ENCODE measurements around the gene MELTF.

MELTF gene

GRCh38 chr3:196965804-196966173, 63.8 kb downstream of the MELTF start:
- Histone ChIP-seq H3K4me3 (no peak overlapping the region), H3K9ac (no peak overlapping the region), H3K4me1 (peaks cover 38% of the 10 kb centered on the region), H3K9me3 (no peaks in the 10 kb centered on the region), H3K27ac (no peak overlapping the region), H4K20me1 (no peaks in the 10 kb centered on the region), H3K27me3 (peaks cover 20% of the 10 kb centered on the region), H3K36me3 (peaks cover 20% of the 10 kb centered on the region; the same call in 1 of the 2 replicates), H3K4me2 (no peak overlapping the region)
- TF ChIP-seq Cebpa-rat (IDR thresholded peaks at IDR 0.05) = no peak

- no peak overlapping the region for H3K27ac ChIP-seq
- peaks cover 15% of the 10 kb centered on the region for H3K27me3 ChIP-seq
- no peaks in the 10 kb centered on the region for H4K20me1 ChIP-seq
- H3K4me2 ChIP-seq = no peak overlapping the region
- peaks cover 33% of the 10 kb centered on the region for H3K4me1 ChIP-seq
- no peak overlapping the region for H3K4me3 ChIP-seq
- H3K36me3 ChIP-seq = peaks cover 20% of the 10 kb centered on the region; the same call in 1 of the 2 replicates
- no peak overlapping the region for H3K9ac ChIP-seq
- no peaks in the 10 kb centered on the region for H3K9me3 ChIP-seq
- no peak for TF ChIP-seq Cebpa-rat (IDR thresholded peaks at IDR 0.05)
Measured at GRCh38 chr3:196965112-196965803, 64.4 kb downstream of the MELTF start.

GRCh38 chr3:196963631-196963953, 66.0 kb downstream of the MELTF start:
- H3K4me3 ChIP-seq = no peak overlapping the region
- H3K36me3 ChIP-seq = peaks cover 20% of the 10 kb centered on the region; the same call in 1 of the 2 replicates
- no peaks in the 10 kb centered on the region for H4K20me1 ChIP-seq
- no peaks in the 10 kb centered on the region for H3K9me3 ChIP-seq
- H3K4me2 ChIP-seq = peak overlapping the region; percentile 73
- no peak overlapping the region for H3K9ac ChIP-seq
- no peak overlapping the region for H3K27ac ChIP-seq
- peaks cover 30% of the 10 kb centered on the region for H3K4me1 ChIP-seq
- TF ChIP-seq Cebpa-rat (IDR thresholded peaks at IDR 0.05) = no peak
- H3K27me3 ChIP-seq = peaks cover 10% of the 10 kb centered on the region; the same call in 1 of the 2 replicates

GRCh38 chr3:196962930-196963630, 66.5 kb downstream of the MELTF start:
- H3K9ac ChIP-seq = no peak overlapping the region
- peak overlapping the region; percentile 73 for H3K4me2 ChIP-seq
- peaks cover 5% of the 10 kb centered on the region; the same call in 1 of the 2 replicates for H3K27me3 ChIP-seq
- H3K36me3 ChIP-seq = peaks cover 20% of the 10 kb centered on the region; the same call in 1 of the 2 replicates
- H3K4me3 ChIP-seq = no peak overlapping the region
- no peak for TF ChIP-seq Cebpa-rat (IDR thresholded peaks at IDR 0.05)
- no peaks in the 10 kb centered on the region for H3K9me3 ChIP-seq
- no peaks in the 10 kb centered on the region for H4K20me1 ChIP-seq
- H3K27ac ChIP-seq = no peak overlapping the region
- peaks cover 26% of the 10 kb centered on the region for H3K4me1 ChIP-seq

GRCh38 chr3:196962108-196962929, 67.3 kb downstream of the MELTF start:
- no peaks in the 10 kb centered on the region for H3K9me3 ChIP-seq
- peak overlapping the region; percentile 73 for H3K4me2 ChIP-seq
- H3K4me1 ChIP-seq = peaks cover 20% of the 10 kb centered on the region
- H3K9ac ChIP-seq = no peak overlapping the region; the same call in 1 of the 2 replicates
- H3K36me3 ChIP-seq = peaks cover 20% of the 10 kb centered on the region; the same call in 1 of the 2 replicates
- no peak for TF ChIP-seq Cebpa-rat (IDR thresholded peaks at IDR 0.05)
- H3K27ac ChIP-seq = no peak overlapping the region
- no peak overlapping the region for H3K4me3 ChIP-seq
- H3K27me3 ChIP-seq = no peaks in the 10 kb centered on the region
- no peaks in the 10 kb centered on the region for H4K20me1 ChIP-seq

- Histone ChIP-seq H3K9me3 (no peaks in the 10 kb centered on the region), H3K36me3 (peaks cover 15% of the 10 kb centered on the region; the same call in 1 of the 2 replicates), H4K20me1 (no peaks in the 10 kb centered on the region), H3K4me3 (no peak overlapping the region), H3K27me3 (no peaks in the 10 kb centered on the region), H3K9ac (no peak overlapping the region), H3K4me1 (no peaks in the 10 kb centered on the region), H3K27ac (no peak overlapping the region), H3K4me2 (no peak overlapping the region)
- no peak for TF ChIP-seq Cebpa-rat (IDR thresholded peaks at IDR 0.05)
Measured at GRCh38 chr3:196954832-196955231, 74.8 kb downstream of the MELTF start.

Measured in BLaER1 (cell line).